Common myeloid progenitor, CD34-positive (primary cell): Measurements from ENCODE around the gene LAMA3.

Experiments used
- CTCF ChIA-PET: fragments of 350-600 bp; sonication (Branson Sonifier 250); formaldehyde crosslinking; loops from one replicate; lab custom pipeline; 2021; ENCODE audit warnings: antibody characterized with exemption; lab: Charles Lee
- POLR2A ChIA-PET: fragments of 350-600 bp; sonication (Branson Sonifier 250); formaldehyde crosslinking; loops from one replicate; lab custom pipeline; 2021; ENCODE audit warnings: antibody characterized with exemption; lab: Charles Lee
- DNase-seq, 3 donors: peaks; one replicate each; pipeline versions ENCODE4 v3.0.0 to v3.0.0-alpha.2; 2013
- H3K27ac ChIP-seq, 2 experiments: 1 replicate in 1 of 2; 2 replicates in 1 of 2; pipeline ENCODE4 v1.7.0; 2013; ENCODE audit warnings: inconsistent platforms in 2 of 2, low read length in 2 of 2, mild to moderate bottlenecking in 2 of 2, low read depth in 1 of 2, moderate library complexity in 1 of 2; ENCODE audit not compliant: severe bottlenecking in 2 of 2, insufficient read depth in 1 of 2, poor library complexity in 1 of 2
- H3K27me3 ChIP-seq, 5 experiments: replicated peaks in 2 of 5; 1 replicate in 3 of 5; 2 replicates in 2 of 5; pipeline versions ENCODE4 v1.6.1 to v1.7.0; 2013; ENCODE audit warnings: low read length in 4 of 5, mild to moderate bottlenecking in 2 of 5, moderate library complexity in 2 of 5, inconsistent platforms in 1 of 5; ENCODE audit not compliant: insufficient read depth in 5 of 5, control insufficient read depth in 4 of 5
- H3K36me3 ChIP-seq, 4 experiments: 1 replicate in 2 of 4; 2 replicates in 2 of 4; pipeline versions ENCODE4 v1.6.1 to v1.7.0; 2013; ENCODE audit warnings: low read length in 3 of 4, control low read depth in 1 of 4, mild to moderate bottlenecking in 1 of 4; ENCODE audit not compliant: control insufficient read depth in 4 of 4, insufficient read depth in 4 of 4
- H3K4me1 ChIP-seq, 4 experiments: 1 replicate in 3 of 4; 2 replicates in 1 of 4; pipeline versions ENCODE4 v1.6.1 to v1.7.1; 2013; ENCODE audit warnings: low read length in 3 of 4, mild to moderate bottlenecking in 3 of 4, control low read depth in 1 of 4, inconsistent platforms in 1 of 4, moderate library complexity in 1 of 4; ENCODE audit not compliant: control insufficient read depth in 4 of 4, insufficient read depth in 4 of 4; ENCODE audit errors: control extremely low read depth in 1 of 4
- H3K4me3 ChIP-seq, 7 experiments: 1 replicate in 4 of 7; 2 replicates in 3 of 7; pipeline versions ENCODE4 v1.5.1 to v1.7.0; 2013; ENCODE audit warnings: mild to moderate bottlenecking in 7 of 7, low read length in 6 of 7, moderate library complexity in 6 of 7, inconsistent platforms in 2 of 7, low read depth in 2 of 7, control low read depth in 1 of 7; ENCODE audit not compliant: insufficient read depth in 4 of 7, control insufficient read depth in 1 of 7; ENCODE audit errors: extremely low read depth in 1 of 7
- H3K9me3 ChIP-seq, 5 experiments: 1 replicate in 4 of 5; 2 replicates in 1 of 5; pipeline versions ENCODE4 v1.6.1 to v1.7.1; 2013; ENCODE audit warnings: low read length in 4 of 5, mild to moderate bottlenecking in 2 of 5, inconsistent platforms in 1 of 5, low read depth in 1 of 5, moderate library complexity in 1 of 5; ENCODE audit not compliant: control insufficient read depth in 4 of 5, insufficient read depth in 2 of 5; ENCODE audit errors: control extremely low read depth in 1 of 5
- WGBS: methylation state at CpG from one replicate; pipeline ENCODE4 v1.1.5; 2013; ENCODE audit not compliant: insufficient coverage; 5-methylcytosine and 5-hydroxymethylcytosine counted together

LAMA3 gene

DNA sequence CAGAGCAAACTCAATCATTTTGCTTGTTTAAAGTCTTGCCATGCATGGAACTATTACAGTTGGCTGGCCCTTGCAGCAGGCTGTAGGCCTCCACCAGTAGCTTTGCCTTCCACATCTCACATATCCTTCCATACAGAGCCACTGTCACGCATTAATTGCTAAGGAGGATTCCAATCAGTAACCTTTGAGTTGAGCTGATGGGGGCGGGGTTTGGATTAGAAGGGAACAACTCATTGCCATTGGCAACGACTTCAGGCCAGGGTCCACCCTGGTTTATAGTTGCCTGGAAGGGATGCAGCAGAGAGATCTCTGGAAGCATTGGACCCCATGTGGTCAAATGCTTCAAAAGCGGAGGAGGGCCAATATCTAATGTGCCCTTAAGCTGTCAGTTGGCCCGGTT, 262.0 kb downstream of the LAMA3 start:
- WGBS, result 100% methylated on average over 3 of the region's 5 CpGs
- ChIA-PET CTCF (no interaction called here), POLR2A (no interaction called here)
- no peak for DNase-seq
- no peaks in the 10 kb centered on the region for H3K36me3 ChIP-seq
- no peak overlapping the region for H3K4me3 ChIP-seq
- H3K4me1 ChIP-seq, result no peaks in the 10 kb centered on the region
- no peaks in the 10 kb centered on the region for H3K27me3 ChIP-seq
- H3K27ac ChIP-seq, result no peak overlapping the region
- H3K9me3 ChIP-seq, result no peaks in the 10 kb centered on the region

DNA sequence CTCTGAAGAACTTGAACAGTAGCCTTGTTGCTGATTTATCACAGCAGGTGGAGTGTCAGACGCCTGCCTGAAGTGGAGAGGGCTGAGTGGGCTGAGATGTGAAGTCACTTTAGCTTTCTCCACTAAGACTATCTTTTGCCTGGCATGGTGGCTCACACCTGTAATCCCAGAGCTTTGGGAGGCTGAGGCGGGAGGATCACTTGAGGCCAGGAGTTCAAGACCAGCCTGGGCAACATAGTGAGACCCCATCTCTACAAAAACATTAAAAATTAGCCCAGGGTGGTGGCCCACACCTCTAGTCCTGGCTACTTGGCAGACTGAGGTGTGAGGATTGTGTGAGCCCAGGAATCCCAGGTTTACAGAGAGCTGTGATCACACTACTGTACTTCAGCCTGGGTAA, 264.7 kb downstream of the LAMA3 start:
- no peak for DNase-seq
- no peaks in the 10 kb centered on the region for H3K36me3 ChIP-seq
- POLR2A ChIA-PET, result no interaction called here
- WGBS, result 53% methylated on average over 2 of the region's 2 CpGs
- no peaks in the 10 kb centered on the region for H3K27me3 ChIP-seq
- no peaks in the 10 kb centered on the region for H3K4me1 ChIP-seq
- H3K27ac ChIP-seq, result no peak overlapping the region
- CTCF ChIA-PET, result interaction anchor here (1.2 to 1.5 kb wide), 2 partner anchors 15 to 107 kb away, joined by 3 read pairs; no protein-coding TSS in a partner anchor
- H3K9me3 ChIP-seq, result no peaks in the 10 kb centered on the region
- H3K4me3 ChIP-seq, result no peak overlapping the region

- WGBS, result 86% methylated on average over 2 of the region's 5 CpGs
- no peak for DNase-seq
- no peak overlapping the region for H3K27ac ChIP-seq
- no peaks in the 10 kb centered on the region for H3K27me3 ChIP-seq
- H3K4me3 ChIP-seq, result no peak overlapping the region
- ChIA-PET POLR2A (no interaction called here), CTCF (interaction anchor here (1.2 kb wide), 1 partner anchor 38 kb away, joined by 4 read pairs; no protein-coding TSS in a partner anchor)
- H3K36me3 ChIP-seq, result no peaks in the 10 kb centered on the region
- no peaks in the 10 kb centered on the region for H3K4me1 ChIP-seq
- H3K9me3 ChIP-seq, result no peaks in the 10 kb centered on the region
These were observed 267.2 kb downstream of the LAMA3 start for GRCh38 chr18:23956483-23956882.

GRCh38 chr18:23958036-23958435, 268.8 kb downstream of the LAMA3 start:
- WGBS, result 99% methylated on average over 9 of the region's 10 CpGs
- H3K27me3 ChIP-seq, result no peaks in the 10 kb centered on the region
- CTCF ChIA-PET, result interaction anchor here (1.5 kb wide), 1 partner anchor 337 kb away, joined by 3 read pairs; no protein-coding TSS in a partner anchor

DNA sequence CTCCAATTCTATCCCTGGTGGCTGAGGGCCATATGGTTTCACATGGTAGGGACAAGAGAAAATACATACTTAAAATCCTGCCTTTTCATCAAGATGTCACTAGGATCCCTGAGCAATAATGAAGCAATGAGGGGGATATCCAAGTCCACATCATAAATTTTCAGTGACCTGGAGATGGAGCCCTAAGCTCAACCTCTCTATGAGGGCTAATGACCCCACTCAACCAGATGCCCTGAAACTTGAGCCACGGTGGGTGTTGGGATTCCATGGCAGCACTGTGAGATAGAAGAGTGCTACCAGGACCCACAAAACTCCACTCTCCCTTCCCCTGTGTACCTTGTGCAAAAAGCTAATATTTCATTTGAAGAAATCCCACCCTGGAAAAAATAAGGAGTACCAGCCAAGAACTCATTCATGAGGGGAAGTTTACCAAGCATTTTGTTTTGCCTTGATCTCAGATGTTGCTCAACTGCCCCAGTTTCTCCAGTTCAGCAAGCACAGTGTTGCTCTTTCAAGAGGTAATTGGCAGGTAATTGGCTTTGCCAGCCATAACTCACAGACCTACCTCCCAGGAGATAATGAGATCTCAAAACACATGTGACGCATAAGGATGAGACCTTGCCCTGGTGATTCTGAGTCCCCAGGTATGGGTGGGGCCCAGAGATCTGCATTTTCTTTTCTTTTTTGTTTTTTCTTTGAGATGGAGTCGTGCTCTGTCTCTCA, 274.4 kb downstream of the LAMA3 start:
- DNase-seq, result no peak
- no peaks in the 10 kb centered on the region for H3K27me3 ChIP-seq
- WGBS, result 100% methylated on average over 1 of the region's 3 CpGs
- CTCF ChIA-PET, result no interaction called here
- no peak overlapping the region for H3K27ac ChIP-seq
- H3K4me1 ChIP-seq, result peaks cover 6 to 24% (median 22%) of the 10 kb centered on the region in 4 experiments
- no peaks in the 10 kb centered on the region for H3K9me3 ChIP-seq
- POLR2A ChIA-PET, result no interaction called here
- H3K36me3 ChIP-seq, result no peaks in the 10 kb centered on the region
- H3K4me3 ChIP-seq, result no peak overlapping the region

More at GRCh38 chr18:23958036-23958435, 268.8 kb downstream of the LAMA3 start:
- Histone ChIP-seq H3K36me3 (no peaks in the 10 kb centered on the region), H3K27ac (no peak overlapping the region), H3K4me1 (no peaks in the 10 kb centered on the region), H3K4me3 (no peak overlapping the region), H3K9me3 (no peaks in the 10 kb centered on the region)
- POLR2A ChIA-PET, result no interaction called here
- no peak for DNase-seq

- CTCF ChIA-PET, result no interaction called here
- DNase-seq, result peak in 2 of 3 donors; percentile 18 to 19
- H3K27ac ChIP-seq, result no peak overlapping the region
- no peak overlapping the region for H3K4me3 ChIP-seq
- H3K27me3 ChIP-seq, result no peaks in the 10 kb centered on the region
- H3K9me3 ChIP-seq, result no peaks in the 10 kb centered on the region
- no peaks in the 10 kb centered on the region for H3K36me3 ChIP-seq
- H3K4me1 ChIP-seq, result peaks cover 6 to 26% (median 22%) of the 10 kb centered on the region in 4 experiments
- POLR2A ChIA-PET, result no interaction called here
- WGBS, result 95% methylated on average over 8 of the region's 11 CpGs
These were observed 275.3 kb downstream of the LAMA3 start for GRCh38 chr18:23964282-23965238.
